Endothelial cell of umbilical vein (primary cell): ENCODE results near the gene KCNN1. TPM values are rescaled to one million over a fixed set of nuclear protein-coding genes. Genes with fewer than 3 reads are reported as not detected.

Source experiments
- BruUV-seq: library from RNA; stranded (reverse); fragments of 400-500 nt; replicated peaks from 2 replicates; lab custom pipeline; 2021; lab: Mats Ljungman, UMichigan
- CTCF ChIA-PET: fragments of 300-600, 350-600 bp; sonication (Branson Sonifier 250); formaldehyde crosslinking; loops from one replicate; lab custom pipeline; 2021; ENCODE audit warnings: antibody characterized with exemption, inconsistent platforms; lab: Charles Lee
- POLR2A ChIA-PET: fragments of 300-600, 350-600 bp; sonication (Branson Sonifier 250); formaldehyde crosslinking; loops from one replicate; lab custom pipeline; 2021; ENCODE audit warnings: antibody characterized with exemption, inconsistent platforms; lab: Charles Lee
- DNase-seq: peaks from one replicate; pipeline ENCODE4 v3.0.0-alpha.2; 2011; ENCODE audit warnings: low read depth, low spot score
- FAIRE-seq: peaks from 2 replicates; lab custom pipeline; 2011; peaks lifted over from hg19 to GRCh38; lab: Jason Lieb, UNC
- H2AFZ ChIP-seq: 2 replicates; pipeline ENCODE4 v1.6.0; 2012; ENCODE audit warnings: low read depth, low read length, control low read depth, inconsistent platforms
- H3K27ac ChIP-seq: 2 replicates; pipeline ENCODE4 v1.5.1; 2011; ENCODE audit warnings: low read depth, mild to moderate bottlenecking, control low read depth, low read length, moderate library complexity; ENCODE audit not compliant: insufficient read depth
- H3K27me3 ChIP-seq, 2 experiments: 2 replicates each; pipeline versions ENCODE4 v1.6.0 to v1.6.1; 2011; ENCODE audit warnings: low read length in 2 of 2, mixed read lengths in 1 of 2; ENCODE audit not compliant: control insufficient read depth in 2 of 2, insufficient read depth in 2 of 2
- H3K36me3 ChIP-seq, 2 experiments: 2 replicates in 1 of 2; 3 replicates in 1 of 2; pipeline ENCODE4 v1.5.1; 2011; ENCODE audit warnings: low read length in 2 of 2, mild to moderate bottlenecking in 1 of 2, moderate library complexity in 1 of 2; ENCODE audit not compliant: control insufficient read depth in 2 of 2, insufficient read depth in 2 of 2; ENCODE audit errors: extremely low read depth in 1 of 2
- H3K4me1 ChIP-seq: 3 replicates; pipeline ENCODE4 v1.5.1; 2011; ENCODE audit warnings: mild to moderate bottlenecking, low read length; ENCODE audit not compliant: control insufficient read depth, insufficient read depth; ENCODE audit errors: extremely low read depth
- H3K4me2 ChIP-seq: 2 replicates; pipeline ENCODE4 v1.6.1; 2011; ENCODE audit warnings: low read length, control low read depth, mixed read lengths; ENCODE audit not compliant: insufficient read depth
- H3K4me3 ChIP-seq, 3 experiments: fragments of 200-600 bp in 1 of 3; sonication (generic), shearing (Covaris generic) in 1 of 3; replicated peaks in 1 of 3; 2 replicates each; pipeline ENCODE4 v1.5.1; 2011 to 2016; ENCODE audit warnings: control low read depth in 3 of 3, low read length in 3 of 3, mild to moderate bottlenecking in 2 of 3, inconsistent platforms in 1 of 3, low read depth in 1 of 3, moderate library complexity in 1 of 3; ENCODE audit not compliant: insufficient read depth in 1 of 3
- H3K79me2 ChIP-seq: 2 replicates; pipeline ENCODE4 v1.6.0; 2012; ENCODE audit warnings: low read length, inconsistent platforms; ENCODE audit not compliant: control insufficient read depth, insufficient read depth
- H3K9ac ChIP-seq: replicated peaks from 2 replicates; pipeline ENCODE3; 2011; ENCODE audit warnings: low read length, control low read depth; ENCODE audit not compliant: insufficient read depth; ENCODE audit errors: extremely low read depth
- H3K9me1 ChIP-seq: replicated peaks from 3 replicates; pipeline ENCODE4 v1.6.0; 2011; ENCODE audit warnings: mild to moderate bottlenecking, low read length; ENCODE audit not compliant: control insufficient read depth, insufficient read depth; ENCODE audit errors: extremely low read depth
- H3K9me3 ChIP-seq: replicated peaks from 2 replicates; pipeline ENCODE4 v1.5.1; 2012; ENCODE audit warnings: low read length, inconsistent platforms; ENCODE audit not compliant: control insufficient read depth, insufficient read depth
- H4K20me1 ChIP-seq: replicated peaks from 2 replicates; pipeline ENCODE3; 2011; ENCODE audit warnings: mild to moderate bottlenecking, low read length; ENCODE audit not compliant: control insufficient read depth, insufficient read depth; ENCODE audit errors: extremely low read depth
- FOS ChIP-seq: IDR thresholded peaks from 2 replicates; pipeline ENCODE4 v1.6.1; 2011; ENCODE audit warnings: mild to moderate bottlenecking, low read length, moderate library complexity, borderline replicate concordance; ENCODE audit not compliant: insufficient read depth
- GATA2 ChIP-seq: IDR thresholded peaks from 2 replicates; pipeline ENCODE4 v1.7.0; 2011; ENCODE audit warnings: low read depth, mild to moderate bottlenecking, moderate library complexity, mixed read lengths, low read length; ENCODE audit not compliant: insufficient read length, insufficient read depth
- JUN ChIP-seq: IDR thresholded peaks from 2 replicates; pipeline ENCODE4 v1.6.1; 2011; ENCODE audit warnings: borderline replicate concordance, low read depth; ENCODE audit not compliant: insufficient read length, insufficient read depth
- MYC ChIP-seq: IDR thresholded peaks from one replicate; pipeline ENCODE4 v1.6.1; 2011; ENCODE audit warnings: mild to moderate bottlenecking, low read depth, low read length
- POLR2AphosphoS5 ChIP-seq: IDR thresholded peaks from 2 replicates; pipeline ENCODE4 v1.6.1; 2012; ENCODE audit warnings: low read depth, mild to moderate bottlenecking, control low read depth, low read length, moderate library complexity; ENCODE audit not compliant: insufficient read depth
- dilution Hi-C: fragments of 300-500 bp; cut with MboI; formaldehyde crosslinking; loops from one replicate; pipeline ENCODE4 v1.15.0; 2019; ENCODE audit warnings: low sequenced_read_pairs; ENCODE audit not compliant: extremely low pct_ligation_motif_present
- intact Hi-C: fragments of 100-400 bp; cut with micrococcal nuclease; formaldehyde crosslinking; loops from one replicate; pipeline ENCODE4 v1.10.0; 2022
- polyA plus RNA-seq, 4 experiments: library from polyadenylated mRNA; depleted of rRNA in 3 of 4; stranded (reverse) in 3 of 4; unstranded in 1 of 4; fragments of >200 nt; gene quantifications; 2 replicates each; pipeline versions ENCODE4 v1.2.1 to v1.2.3, GENCODE V29; 2011 to 2012; ENCODE audit warnings: missing spikeins in 1 of 4
- total RNA-seq: library from RNA; stranded (reverse); gene quantifications from 2 replicates; pipeline ENCODE4 v1.2.3, GENCODE V29; 2021
- TF ChIP-seq, protein P1 (sequence below): IDR thresholded peaks from 2 replicates; pipeline ENCODE4 v1.6.1; 2011; ENCODE audit not compliant: insufficient read depth, insufficient read length

The KCNN1 gene
- total and polyA plus RNA-seq, 2 donors (not counting 3 experiments of a cell fraction or from before 2014, with no cell fraction given): 0.18 to 0.80 TPM

DNA sequence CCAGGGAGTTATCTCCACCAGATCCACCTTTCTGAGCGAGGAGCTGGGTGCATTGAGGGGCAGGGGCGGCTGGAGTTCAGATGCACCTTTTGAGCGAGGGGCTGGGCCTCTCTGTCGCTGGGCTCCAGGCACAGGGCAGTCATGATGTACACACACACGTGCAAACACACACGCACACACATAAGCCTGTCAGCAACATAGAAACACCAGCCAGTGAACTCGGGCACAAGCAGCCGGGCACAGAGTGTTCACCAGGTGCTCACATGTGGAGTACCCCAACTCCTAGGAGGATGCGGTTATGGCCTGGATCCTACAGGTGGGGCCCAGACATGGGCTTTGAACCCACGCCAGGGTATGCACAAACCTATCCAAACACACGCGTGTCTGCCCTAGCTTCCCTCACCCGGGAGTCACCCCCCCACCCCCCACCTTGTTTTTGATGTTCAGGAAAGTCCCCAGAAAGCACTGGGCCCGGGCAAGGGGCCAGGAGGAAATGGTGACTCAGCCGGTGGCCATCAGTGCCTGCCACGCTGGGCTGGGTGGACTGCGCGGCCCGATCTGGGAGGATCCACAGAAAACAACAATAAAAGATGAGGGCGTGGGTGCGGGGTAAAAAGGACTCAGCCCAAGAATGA, 54.3 kb downstream of the KCNN1 start:
- dilution Hi-C loops (no loop called here), intact Hi-C loops (loop anchor here (1.0 to 5.0 kb wide), 2 partner anchors 14 to 36 kb away; no protein-coding TSS in a partner anchor)
- ChIA-PET POLR2A (no interaction called here), CTCF (interaction anchor here (1.1 to 1.3 kb wide), 2 partner anchors 14 to 37 kb away, joined by 4 to 5 read pairs; no protein-coding TSS in a partner anchor)
- Histone ChIP-seq H3K27me3 (no peaks in the 10 kb centered on the region), H3K27ac (peak overlapping the region; percentile 92), H3K9me1 (no peaks in the 10 kb centered on the region), H3K4me1 (peaks cover 49% of the 10 kb centered on the region), H3K4me2 (no peak overlapping the region), H3K79me2 (no peaks in the 10 kb centered on the region), H3K36me3 (no peaks in the 10 kb centered on the region), H3K4me3 (no peak overlapping the region), H3K9ac (peak overlapping the region; percentile 66), H4K20me1 (no peaks in the 10 kb centered on the region), H2AFZ (peak overlapping the region; percentile 6), H3K9me3 (no peaks in the 10 kb centered on the region)
- peak; percentile 87 for TF ChIP-seq FOS
- peak; percentile 67 for TF ChIP-seq POLR2AphosphoS5
- TF ChIP-seq GATA2: no peak
- TF ChIP-seq, protein P1, sequence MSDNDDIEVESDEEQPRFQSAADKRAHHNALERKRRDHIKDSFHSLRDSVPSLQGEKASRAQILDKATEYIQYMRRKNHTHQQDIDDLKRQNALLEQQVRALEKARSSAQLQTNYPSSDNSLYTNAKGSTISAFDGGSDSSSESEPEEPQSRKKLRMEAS: peak; percentile 19
- peak; percentile 60 for TF ChIP-seq JUN
- no peak for TF ChIP-seq MYC
- FAIRE-seq (peak; percentile 97), DNase-seq (peak; percentile 97)
- BruUV-seq: no TSS peak
